Measurements from ENCODE around the gene DPP6. TPM values are rescaled to one million over a fixed set of nuclear protein-coding genes. Genes with fewer than 3 reads are reported as not detected.

The DPP6 gene
- total RNA-seq, 1 experiment from 2014 or later = 0.91 TPM

GRCh38 chr7:154451480-154452457 is 399.6 kb downstream of the DPP6 start:
- no peak for DNase-seq (ENCODE audit: low read depth)

- no peak for DNase-seq (ENCODE audit: low read depth)
These were observed 411.6 kb downstream of the DPP6 start for GRCh38 chr7:154463794-154464193.

GRCh38 chr7:154469652-154470051 is 417.5 kb downstream of the DPP6 start:
- no peak for DNase-seq (ENCODE audit: low read depth)

- no peak for DNase-seq (ENCODE audit: low read depth)
These were observed 420.1 kb downstream of the DPP6 start for GRCh38 chr7:154472343-154472742.

GRCh38 chr7:154473360-154473759 is 421.2 kb downstream of the DPP6 start:
- no peak for DNase-seq (ENCODE audit: low read depth)

- no peak for DNase-seq (ENCODE audit: low read depth)
These were observed 422.8 kb downstream of the DPP6 start for GRCh38 chr7:154474903-154475520.

GRCh38 chr7:154475864-154476263 is 423.7 kb downstream of the DPP6 start:
- DNase-seq (ENCODE audit: low read depth) = no peak

- DNase-seq (ENCODE audit: low read depth) = peak; percentile 28
These were observed 428.6 kb downstream of the DPP6 start for GRCh38 chr7:154480817-154481216.

GRCh38 chr7:154482863-154483262 is 430.7 kb downstream of the DPP6 start:
- no peak for DNase-seq (ENCODE audit: low read depth)

- DNase-seq (ENCODE audit: low read depth) = no peak
These were observed 432.2 kb downstream of the DPP6 start for GRCh38 chr7:154484406-154484805.

- no peak for DNase-seq (ENCODE audit: low read depth)
These were observed 432.7 kb downstream of the DPP6 start for GRCh38 chr7:154484943-154485342.

GRCh38 chr7:154489897-154490296 is 437.7 kb downstream of the DPP6 start:
- DNase-seq (ENCODE audit: low read depth) = no peak

GRCh38 chr7:154493594-154493993 is 441.4 kb downstream of the DPP6 start:
- DNase-seq (ENCODE audit: low read depth) = no peak

GRCh38 chr7:154497751-154498150 is 445.6 kb downstream of the DPP6 start:
- DNase-seq (ENCODE audit: low read depth) = no peak

GRCh38 chr7:154503962-154504550 is 451.9 kb downstream of the DPP6 start:
- peak; percentile 14 for DNase-seq (ENCODE audit: low read depth)

GRCh38 chr7:154504918-154505317 is 452.7 kb downstream of the DPP6 start:
- DNase-seq (ENCODE audit: low read depth) = no peak

GRCh38 chr7:154505362-154505761 is 453.2 kb downstream of the DPP6 start:
- DNase-seq (ENCODE audit: low read depth) = no peak

- no peak for DNase-seq (ENCODE audit: low read depth)
These were observed 457.0 kb downstream of the DPP6 start for GRCh38 chr7:154509192-154509591.

GRCh38 chr7:154512121-154512833 is 460.1 kb downstream of the DPP6 start:
- no peak for DNase-seq (ENCODE audit: low read depth)

- DNase-seq (ENCODE audit: low read depth) = no peak
These were observed 465.6 kb downstream of the DPP6 start for GRCh38 chr7:154517768-154518167.

GRCh38 chr7:154519229-154519628 is 467.0 kb downstream of the DPP6 start:
- DNase-seq (ENCODE audit: low read depth) = no peak

GRCh38 chr7:154530136-154530535 is 477.9 kb downstream of the DPP6 start:
- no peak for DNase-seq (ENCODE audit: low read depth)

Data from Daoy (cell line).